Measurements from ENCODE around the gene PPP2R5C.
"Not testable (repeated sequence)": the region's sequence is repeated elsewhere in the genome, so short reads cannot be mapped to it uniquely, and the experiment has no call there.

PPP2R5C gene

DNA sequence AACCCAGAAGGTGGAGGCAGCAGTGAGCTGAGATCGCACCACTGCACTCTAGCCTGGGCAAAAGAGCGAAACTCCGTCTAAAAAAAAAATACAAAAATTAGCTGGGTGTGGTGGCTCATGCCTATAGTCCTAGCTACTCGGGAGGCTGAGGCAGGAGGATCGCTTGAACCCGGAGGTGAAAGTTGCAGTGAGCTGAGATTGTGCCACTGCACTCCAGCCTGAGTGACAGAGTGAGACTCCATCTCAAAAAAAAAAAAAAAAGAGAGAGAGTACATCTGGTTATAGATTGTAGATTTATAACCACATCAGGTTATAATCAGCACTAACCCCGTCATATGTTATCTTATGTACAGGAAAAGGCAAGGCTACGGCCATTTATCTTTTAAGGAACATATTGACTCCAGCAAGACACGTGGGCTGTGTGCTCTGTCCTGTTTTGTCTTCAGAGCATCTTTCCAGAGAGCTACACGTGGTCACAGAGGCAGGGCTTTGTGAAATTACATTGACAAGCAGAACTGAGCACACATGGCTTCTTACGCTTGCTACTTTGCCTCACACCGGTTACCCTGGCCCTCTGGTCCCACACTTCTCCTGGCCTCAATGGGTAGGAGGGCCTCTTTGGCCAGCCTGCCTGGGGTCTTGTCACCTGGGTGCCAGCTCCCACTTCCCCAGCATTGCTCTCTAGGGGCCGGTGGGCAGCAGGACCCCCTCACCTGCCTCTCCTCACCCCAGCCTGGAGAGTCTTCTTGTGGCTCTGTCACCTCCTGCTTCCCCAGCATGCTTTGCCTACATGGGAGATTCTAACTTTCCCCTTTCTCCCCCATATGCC, 196.1 kb downstream of the PPP2R5C start:
- no peak for DNase-seq

DNA sequence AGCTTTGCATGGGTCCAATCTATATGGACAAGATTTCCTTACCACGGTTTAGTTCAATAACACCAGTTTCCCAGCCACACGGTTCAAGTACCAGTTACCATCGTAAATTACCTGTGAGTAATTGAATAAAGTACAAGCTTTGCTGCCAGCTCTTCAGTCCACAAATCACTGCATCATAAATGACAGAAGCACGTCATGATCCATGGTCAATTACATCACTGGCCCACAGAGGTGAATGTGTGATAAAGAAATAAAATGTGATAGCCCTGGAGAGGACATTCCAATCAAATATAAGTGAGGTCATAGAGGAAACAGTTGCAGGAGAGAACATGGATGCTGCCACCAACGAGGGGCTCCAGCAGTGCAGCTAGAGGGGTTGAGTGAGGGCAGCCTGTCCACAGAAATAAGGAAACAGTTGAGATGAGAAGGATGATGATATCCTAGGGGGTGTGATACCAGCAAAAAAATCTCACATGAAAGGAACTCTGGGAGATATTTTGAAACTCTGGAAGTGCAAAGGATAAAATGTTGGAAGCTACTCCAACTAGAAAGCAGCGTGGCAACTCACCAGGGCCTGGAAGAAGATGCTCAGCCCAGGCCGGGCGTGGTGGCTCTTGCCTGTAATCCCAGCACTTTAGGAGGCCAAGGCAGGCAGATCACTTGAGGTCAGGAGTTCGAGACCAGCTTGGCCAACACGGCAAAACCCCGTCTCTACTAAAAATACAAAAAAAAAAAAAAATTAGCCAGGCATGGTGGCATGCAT, 197.1 kb downstream of the PPP2R5C start:
- DNase-seq = no peak

DNA sequence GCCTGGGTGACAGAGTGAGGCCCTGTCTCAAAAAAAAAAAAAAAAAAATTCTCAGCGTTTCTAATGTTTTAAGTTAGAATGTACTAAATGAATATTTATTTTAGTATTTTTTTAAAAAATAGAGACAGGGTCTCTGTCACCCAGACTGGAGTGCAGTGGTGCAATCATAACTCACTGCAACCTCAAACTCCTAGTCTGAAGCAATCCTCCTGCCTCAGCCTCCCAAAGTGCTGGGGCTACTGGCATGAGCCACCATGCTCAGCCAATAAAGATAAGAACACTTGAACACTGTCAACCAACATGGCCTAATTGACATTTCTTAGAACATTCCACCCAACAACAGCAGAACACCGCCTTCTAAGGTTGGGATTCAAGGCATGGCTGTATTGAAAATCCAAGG, 197.8 kb downstream of the PPP2R5C start:
- DNase-seq = no peak

DNA sequence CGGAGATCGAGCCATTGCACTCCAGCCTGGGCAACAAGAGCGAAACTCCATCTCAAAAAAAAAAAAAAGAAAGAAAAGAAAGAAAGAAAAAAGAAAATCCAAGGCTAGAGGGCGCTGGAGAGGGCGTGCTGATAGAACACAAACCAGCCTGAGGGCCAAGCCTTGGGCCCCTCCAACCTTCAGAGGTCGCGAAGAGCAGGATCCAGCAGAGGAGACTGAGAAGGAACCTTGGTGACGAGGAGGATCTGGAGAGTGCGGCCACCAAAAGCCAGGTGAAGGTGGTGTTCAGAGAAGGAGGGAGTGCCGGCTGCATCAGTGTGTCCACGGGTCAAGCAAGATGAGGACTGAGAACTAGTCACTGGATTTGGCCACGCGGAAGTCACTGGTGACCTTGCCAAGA, 198.7 kb downstream of the PPP2R5C start:
- DNase-seq = peak; percentile 56

GRCh38 chr14:101961011-101961721, 199.7 kb downstream of the PPP2R5C start:
- peak; percentile 87 for DNase-seq

DNA sequence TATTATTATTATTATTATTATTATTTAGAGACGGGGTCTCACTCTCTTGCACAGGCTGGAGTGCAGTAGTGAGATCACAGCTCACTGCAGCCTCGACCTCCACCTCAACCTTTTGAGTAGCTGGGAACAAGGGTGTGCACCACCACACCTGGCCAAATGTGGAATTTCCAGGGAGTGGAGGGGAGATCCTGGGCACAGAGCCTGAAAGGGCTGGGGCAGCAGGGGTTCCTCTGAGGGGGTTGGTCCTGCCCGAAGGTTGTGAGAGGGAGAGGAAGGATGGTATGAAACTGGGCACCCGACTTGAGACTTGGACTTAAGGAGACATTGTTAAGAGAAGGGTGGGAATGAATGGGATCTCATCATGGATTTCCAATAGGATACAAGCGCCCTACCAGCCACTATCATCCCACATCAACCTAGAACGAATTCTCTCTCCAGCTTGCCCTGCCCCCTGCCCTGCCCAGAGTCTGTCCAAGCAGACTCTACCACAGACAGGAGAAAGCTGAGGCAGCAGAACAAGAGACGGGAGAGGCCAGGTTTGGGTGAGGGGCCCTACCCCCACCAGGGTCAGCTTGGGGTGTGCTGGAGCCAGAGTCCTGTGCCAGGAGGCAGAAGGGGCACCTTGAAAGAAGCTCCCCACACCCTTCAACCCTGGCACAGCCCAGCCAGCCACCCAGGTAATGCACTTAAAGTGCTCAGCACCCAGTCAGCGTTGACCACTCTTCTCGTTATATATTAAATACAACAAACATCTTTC, 200.4 kb downstream of the PPP2R5C start:
- peak; percentile 47 for DNase-seq

GRCh38 chr14:101962503-101962874, 201.0 kb downstream of the PPP2R5C start:
- peak; percentile 56 for DNase-seq

DNA sequence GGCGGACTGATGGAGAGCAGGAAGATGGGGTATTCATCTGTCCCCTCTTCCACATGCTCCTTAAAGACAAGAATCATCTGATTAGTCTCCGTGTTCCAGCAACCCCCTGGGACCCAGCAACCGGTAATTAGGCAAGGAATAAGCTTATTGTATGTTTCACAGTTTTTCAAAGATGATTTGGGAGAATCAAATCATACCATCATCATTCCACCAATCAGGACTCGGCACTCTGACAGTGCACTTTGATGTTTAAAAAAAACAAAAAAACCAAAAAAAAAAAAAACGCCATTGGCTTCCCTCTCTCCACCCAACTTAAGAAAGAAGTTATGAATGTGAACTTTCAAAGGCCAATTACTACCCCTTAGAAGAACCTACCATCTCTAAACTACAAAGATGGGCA, 201.5 kb downstream of the PPP2R5C start:
- DNase-seq = no peak

DNA sequence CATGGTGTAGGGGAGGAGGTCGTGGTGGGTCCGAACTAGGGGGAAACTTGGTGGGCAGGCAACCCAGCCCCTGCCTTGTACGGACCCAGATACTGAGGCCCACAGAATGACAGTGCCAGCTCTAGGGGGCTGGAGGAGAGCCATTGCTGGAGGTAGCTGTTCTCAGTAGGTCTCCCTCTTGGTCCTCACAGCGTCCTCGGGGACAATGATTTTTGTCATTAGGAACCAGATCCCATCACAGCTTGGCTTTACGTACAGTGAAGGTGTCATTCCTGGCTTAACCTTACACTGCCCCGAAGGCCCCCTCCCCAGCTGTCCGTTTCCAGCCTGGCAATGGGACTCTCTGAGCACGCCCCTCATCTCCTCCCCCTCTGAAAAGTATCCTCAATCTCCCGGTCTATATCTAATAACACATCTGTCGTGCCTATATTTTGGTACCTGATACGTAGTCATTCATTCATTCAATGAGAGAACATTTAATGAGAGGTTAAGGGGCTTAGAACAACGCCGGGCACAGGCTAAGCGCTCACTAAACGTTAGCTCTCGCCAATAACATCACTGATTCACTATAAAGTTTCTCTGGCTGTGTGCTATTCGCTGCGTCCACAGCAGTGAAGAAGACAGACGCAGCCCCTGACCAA, 202.3 kb downstream of the PPP2R5C start:
- DNase-seq = peak; percentile 56

- peak; percentile 94 for DNase-seq
Observed at GRCh38 chr14:101964297-101965180, 203.0 kb downstream of the PPP2R5C start, which contains the start of gene DYNC1H1. Gene DYNC1H1, plus strand, starts transcription at chr14:101964573. Its CDS starts 119 bp downstream, at chr14:101964692.

GRCh38 chr14:101965181-101965544, 203.7 kb downstream of the PPP2R5C start:
- DNase-seq = peak; percentile 82

- DNase-seq = no peak
Observed at GRCh38 chr14:101965770-101966722, 204.5 kb downstream of the PPP2R5C start.

DNA sequence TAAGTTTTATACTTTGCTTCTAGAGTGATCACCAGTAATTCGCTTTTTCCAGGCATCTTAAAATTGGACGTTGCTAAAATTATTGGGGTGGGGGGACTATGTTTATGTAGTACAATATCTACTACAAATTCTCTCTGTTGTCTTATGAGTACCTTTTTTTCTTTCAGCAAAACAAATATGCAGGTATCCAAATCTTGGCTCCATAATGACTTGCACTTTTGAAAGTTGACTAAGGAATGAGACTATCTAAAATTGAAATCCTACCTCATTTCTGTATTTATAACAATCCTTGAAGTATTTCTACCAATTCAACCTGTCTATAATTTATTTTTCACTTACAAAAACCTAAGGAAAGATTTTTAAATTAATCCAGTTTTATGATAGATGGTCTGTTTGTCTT, 205.2 kb downstream of the PPP2R5C start:
- no peak for DNase-seq

DNA sequence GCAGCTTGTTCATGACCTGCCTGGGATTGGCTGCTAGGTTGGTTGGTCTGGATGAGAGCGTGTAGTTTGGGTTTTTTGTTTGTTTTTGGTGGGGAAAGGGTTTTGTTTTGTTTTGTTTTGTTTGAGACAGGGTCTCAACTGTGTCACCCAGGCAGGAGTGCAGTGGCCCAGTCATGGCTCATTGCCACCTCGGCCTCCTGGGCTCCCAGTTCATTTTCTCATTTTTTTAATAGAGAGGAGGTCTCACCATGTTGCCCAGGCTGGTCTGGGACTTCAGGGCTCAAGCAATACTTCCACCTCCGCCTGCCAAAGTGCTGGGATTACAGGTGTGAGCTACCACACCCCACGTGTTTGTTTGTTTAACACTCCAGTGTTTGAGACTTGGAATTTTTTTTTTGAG, 206.7 kb downstream of the PPP2R5C start:
- peak; percentile 28 for DNase-seq

GRCh38 chr14:101969481-101969880, 208.0 kb downstream of the PPP2R5C start:
- peak; percentile 33 for DNase-seq

- no peak for DNase-seq
Observed at GRCh38 chr14:101970830-101971400, 209.4 kb downstream of the PPP2R5C start.

DNA sequence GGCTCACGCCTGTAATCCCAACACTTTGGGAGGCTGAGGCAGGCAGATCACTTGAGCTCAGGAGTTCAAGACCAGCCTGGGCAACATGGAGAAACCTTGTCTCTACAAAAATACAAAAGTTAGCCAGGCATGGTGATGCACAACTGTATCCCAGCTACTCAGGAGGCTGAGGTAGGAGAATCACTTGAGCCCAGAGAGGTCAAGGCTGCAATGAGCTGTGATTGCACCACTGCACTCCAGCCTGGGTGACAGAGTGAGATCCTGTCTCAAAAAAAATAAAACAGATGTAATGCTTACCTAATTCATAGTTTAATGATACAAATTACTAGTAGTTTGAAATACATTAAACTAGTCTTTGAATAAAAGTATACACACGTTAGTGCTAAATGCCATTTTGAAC, 209.9 kb downstream of the PPP2R5C start:
- DNase-seq = not testable (repeated sequence)

GRCh38 chr14:101972126-101972866, 210.8 kb downstream of the PPP2R5C start:
- DNase-seq = no peak

DNA sequence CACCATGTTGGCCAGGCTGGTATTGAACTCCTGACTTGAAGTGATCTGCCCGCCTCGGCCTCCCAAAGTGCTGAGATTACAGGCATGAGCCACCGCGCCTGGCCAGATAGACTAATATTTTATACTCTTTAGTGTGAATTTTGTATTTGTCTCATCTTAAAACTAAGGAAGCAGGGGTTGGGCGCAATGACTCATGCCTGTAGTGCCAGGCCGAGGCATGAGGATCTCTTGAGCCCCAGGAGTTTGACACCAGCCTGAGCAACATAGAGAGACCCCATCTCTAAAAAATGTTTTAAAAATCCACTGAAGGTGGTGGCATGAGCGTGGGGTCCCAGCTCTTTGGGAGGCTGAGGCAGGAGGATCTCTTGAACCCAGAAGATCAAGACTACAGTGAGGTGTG, 211.8 kb downstream of the PPP2R5C start:
- DNase-seq = no peak
